HL-60/S4 (cell line): ENCODE measurements around the gene ABCB1.

Experiments
- in situ Hi-C: fragments of 300-500 bp; cut with MboI; formaldehyde crosslinking; loops from 2 replicates; pipeline ENCODE4 v1.14.3; 2022; ENCODE audit warnings: low sequenced_read_pairs

The ABCB1 gene

DNA sequence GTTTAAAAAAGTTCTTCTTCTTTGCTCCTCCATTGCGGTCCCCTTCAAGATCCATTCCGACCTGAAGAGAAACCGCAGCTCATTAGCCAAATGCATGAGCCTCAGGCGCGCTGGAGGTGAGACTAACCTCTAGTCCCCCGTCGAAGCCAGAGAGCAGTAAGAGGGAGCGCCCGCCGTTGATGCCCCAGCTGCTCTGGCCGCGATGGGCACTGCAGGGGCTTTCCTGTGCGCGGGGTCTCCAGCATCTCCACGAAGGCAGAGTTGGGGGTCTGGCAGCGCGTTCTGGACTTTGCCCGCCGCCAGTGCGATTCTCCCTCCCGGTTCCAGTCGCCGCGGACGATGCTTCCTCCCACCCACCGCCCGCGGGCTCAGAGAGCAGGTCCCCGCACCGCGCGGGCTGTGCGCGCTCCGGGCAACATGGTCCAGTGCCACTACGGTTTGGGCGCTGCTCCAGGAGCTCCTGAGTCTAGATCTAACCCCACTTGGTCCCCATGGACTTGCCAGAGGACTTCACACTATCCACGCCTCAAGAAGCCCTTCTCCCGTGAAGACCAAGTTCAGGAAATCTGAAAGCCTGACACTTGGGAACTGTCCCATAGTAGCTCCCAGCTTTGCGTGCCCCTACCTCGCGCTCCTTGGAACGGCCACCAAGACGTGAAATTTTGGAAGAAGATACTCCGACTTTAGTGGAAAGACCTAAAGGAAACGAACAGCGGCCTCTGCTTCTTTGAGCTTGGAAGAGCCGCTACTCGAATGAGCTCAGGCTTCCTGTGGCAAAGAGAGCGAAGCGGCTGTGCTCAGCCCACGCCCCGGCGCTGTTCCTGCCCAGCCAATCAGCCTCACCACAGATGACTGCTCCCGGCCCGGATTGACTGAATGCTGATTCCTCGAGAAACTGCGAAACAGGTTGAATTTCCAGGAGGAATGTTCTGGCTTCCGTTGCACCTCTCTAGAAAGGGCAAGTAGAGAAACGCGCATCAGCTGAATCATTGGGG lies at the start of gene ABCB1:
ABCB1 (minus strand) TSS at position 755 of the 995 bp plus-strand sequence; CDS start at position 55, 700 bp downstream.
- in situ Hi-C loops: no loop called here

DNA sequence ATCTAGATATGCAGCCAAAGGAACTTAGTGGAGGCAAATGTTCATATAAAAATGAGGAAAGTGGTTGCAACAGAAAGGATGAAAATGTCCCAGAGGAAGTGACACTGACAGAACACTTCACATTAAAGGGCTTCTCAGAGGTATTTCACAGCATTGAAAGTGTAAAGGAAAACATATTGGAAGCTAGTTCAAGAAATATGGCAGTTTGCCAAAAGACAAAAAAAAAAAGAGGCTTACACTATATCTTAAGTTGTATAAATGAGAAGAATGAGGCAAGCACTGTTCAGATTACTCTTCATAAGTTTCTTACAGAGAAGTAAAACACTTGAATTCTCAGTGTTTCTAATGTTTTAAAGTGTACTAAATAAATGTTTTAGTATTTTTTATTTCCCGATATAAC lies 47.6 kb upstream of the ABCB1 start:
- in situ Hi-C loops: no loop called here

DNA sequence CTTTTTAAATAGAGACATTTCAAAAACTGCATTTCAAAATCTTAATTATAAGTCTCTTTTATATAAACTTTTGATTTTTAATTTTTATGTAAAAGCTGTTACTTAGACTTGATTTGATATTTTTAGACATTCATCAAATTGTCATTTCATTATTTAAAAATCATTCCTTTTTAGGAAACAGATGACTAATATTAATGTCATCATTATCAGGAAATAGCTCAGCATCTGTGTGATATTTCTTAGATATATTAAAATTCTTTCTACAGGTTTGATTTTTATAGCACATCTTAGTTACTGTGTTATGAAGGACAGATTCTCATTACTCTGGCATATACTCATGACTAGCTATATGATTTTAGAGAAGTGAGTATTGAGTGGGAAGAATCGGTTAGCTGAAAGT lies 44.8 kb upstream of the ABCB1 start:
- in situ Hi-C loops: no loop called here

DNA sequence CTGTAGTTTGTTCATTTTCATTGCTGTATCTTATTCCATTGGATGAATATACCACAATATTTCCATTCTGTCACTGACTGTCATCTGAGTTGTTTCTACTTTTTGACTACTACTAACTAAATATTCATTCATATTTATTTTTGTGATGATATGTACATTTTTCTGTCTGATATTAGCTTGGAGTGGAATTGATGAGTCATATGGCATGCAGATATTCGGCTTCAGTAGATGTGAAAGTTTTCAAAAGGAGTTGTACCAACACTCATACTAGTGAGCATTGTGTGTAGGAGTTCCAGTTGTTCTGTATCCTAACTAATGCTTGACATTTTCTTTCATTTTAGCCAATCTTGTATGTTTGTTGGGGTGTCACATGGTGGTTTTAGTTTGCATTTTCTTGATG lies 35.2 kb upstream of the ABCB1 start:
- in situ Hi-C loops: no loop called here

DNA sequence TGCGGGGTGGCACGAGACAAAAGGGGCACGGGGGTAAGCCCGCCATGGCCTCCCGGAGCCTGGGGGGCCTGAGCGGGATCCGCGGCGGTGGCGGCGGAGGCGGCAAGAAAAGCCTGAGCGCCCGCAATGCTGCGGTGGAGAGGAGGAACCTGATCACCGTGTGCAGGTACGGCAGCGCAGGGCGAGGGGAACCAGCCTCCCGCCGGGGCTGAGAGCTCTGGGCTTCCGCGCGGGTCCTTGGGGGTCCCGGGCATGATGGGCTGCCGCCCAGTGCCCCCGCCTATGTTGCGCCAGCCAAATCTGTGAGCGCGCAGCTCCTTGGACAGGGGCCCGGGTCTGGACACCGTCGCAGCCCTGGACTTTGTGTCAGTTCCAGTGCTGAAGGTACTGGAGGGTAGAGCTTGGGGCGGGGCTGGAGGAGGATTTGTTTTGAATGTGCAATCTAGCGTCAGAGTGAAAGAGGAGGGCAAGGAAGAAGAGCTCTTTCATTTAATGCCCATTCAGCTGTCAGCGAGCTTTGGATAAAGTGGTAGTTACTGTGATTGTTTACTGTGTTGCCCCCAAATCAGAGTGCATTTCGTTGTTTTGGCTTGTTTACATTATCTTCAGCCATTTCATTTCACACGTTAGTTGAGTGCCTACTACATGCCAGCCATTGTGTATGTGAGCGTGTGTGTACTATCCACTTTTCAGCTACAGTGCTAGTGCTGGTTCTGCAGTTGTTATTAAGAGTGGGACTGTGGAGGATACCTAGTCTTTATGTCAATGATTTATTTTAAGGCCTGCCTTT lies 28.3 kb upstream of the ABCB1 start:
- in situ Hi-C loops: no loop called here

DNA sequence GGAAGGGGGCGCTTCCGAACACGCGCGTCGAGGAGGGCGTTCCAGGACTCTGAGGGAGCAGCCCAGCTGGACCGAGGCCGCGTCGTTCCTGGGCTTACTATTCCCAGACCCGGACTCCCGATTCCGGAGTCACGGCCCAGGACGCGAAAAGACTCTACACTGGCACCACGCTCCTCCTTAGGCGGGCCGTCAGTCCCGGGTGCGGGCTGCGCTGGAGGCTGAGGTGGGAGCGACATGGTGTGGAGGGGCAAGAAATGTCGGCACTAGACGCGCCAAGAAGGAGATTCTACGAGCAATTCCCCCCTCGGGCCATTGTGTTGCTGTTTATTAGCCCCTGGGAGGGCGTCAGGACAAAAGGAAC lies 26.9 kb upstream of the ABCB1 start:
- in situ Hi-C loops: no loop called here

DNA sequence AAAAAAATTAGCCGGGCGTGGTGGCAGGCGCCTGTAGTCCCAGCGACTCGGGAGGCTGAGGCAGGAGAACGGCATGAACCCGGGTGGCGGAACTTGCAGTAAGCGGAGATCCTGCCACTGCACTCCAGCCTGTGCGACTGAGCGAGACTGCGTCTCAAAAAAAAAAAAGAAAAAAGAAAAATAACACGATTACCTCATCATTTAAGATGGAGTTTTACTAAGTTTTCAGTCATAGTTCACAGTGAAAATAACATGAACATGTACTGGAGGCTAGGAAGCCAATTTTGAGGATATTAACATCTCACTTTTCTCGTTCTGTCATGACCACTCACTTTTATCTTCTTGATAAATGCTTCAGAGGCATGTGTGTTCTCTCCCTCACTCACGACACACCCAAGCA lies 24.4 kb upstream of the ABCB1 start:
- in situ Hi-C loops: no loop called here

DNA sequence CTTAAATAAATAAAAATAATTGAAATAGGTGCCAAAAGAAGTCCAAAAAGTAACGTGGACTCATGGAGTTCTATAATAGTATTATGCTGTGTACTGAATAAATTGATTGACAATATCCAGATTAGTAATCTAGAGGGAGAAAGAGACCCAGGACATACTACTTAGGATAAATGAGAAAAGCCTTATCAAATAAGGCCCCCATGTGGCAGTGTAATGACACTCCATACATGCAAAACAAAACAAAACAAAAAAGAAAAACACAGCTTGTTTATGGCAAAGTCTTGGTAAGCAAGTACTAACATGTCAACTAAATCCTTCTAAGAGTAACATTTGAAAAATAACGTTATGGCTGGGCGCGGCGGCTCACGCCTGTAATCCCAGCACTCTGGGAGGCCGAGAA lies 23.9 kb upstream of the ABCB1 start:
- in situ Hi-C loops: no loop called here

DNA sequence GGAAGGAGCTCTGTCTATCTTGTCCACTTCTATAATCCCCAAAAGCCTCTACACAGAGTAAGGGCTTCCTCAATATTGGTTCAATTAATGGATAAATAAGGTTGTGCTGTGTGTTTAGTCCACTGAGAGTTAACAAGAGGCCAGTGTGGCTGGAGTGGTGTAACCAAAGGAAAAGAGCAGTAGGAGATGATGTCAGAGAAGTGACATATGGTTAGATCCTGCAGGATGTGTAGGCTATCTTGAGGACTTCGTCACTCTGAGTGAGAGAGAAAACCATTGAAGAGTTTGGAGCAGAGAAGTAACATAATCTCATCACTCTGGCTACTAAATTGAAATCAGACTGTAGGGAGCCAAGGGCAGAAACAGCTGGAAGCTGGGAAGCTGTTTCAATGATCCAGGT lies 14.5 kb upstream of the ABCB1 start:
- in situ Hi-C loops: no loop called here

DNA sequence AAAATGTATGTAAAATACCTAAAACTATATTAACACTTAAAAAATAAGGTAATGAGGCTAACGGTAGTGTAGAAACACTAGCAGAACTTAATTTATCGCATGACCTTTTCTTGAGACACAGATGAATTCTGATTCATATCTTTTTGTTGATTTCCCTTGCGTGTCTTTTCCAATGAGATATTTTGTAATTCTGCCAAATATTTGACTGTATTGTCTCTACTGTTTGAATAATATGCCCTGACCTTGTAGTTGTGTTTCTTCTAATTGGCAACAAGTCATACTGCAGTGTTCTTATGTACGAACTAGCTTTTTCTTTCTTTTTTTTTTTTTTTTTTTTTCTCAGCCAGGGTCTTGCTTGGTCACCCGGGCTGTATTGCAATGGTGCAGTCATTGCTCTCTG lies 9.2 kb upstream of the ABCB1 start:
- in situ Hi-C loops: no loop called here

DNA sequence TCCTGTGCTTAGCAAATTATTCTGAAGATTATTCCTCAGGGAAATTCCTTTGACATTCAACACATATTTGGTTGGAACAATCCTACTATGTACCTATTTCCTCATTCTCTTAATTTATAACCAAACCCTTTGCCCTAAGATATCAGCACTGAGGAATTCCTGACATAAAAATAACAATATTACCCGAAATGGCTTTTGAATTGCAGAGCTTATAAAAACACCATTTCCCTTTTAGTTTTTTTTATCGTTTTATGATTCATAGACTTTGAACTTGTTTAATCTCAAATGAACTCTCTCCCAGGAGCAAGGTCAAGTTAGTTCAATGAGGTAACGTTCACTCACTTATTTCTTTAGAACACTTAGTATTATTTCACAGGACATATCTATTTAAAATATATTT lies 7.7 kb upstream of the ABCB1 start:
- in situ Hi-C loops: no loop called here

DNA sequence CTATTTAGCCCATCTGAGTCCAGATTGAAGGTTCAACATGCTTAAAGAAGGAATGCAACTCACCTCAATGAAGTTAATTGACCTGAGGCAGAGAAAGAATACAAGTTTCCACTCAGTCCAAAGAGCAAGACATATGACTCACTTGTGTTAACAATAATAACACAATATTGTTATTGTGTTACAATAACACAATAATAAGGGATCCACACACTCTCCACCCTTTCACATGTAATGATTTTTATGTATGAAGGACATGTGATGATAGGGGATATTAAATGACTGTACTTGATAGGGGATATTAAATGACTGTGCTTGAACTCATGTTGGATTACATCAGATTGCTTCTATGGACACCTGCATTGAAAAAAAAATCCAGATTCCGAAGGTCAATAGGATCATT lies 3.6 kb upstream of the ABCB1 start:
- in situ Hi-C loops: no loop called here

DNA sequence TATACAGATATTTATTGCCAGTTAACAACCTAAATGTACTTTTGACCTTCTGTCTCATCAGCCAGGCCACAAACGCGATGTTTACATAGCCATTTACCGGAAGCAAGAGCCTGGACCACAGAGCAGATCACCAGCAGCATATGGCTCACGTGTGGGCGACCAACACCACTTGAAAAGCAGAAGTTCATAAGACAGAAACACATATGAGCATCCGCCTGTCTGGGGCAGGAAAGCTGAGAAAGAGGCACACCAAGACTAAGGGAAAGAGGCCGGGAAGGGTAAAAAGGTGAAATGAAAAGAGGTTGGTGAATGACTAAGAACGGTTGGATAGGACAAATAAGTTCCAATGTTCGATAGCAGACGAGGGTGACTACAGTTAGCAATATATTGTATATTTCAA lies 1.3 kb downstream of the ABCB1 start:
- in situ Hi-C loops: no loop called here

DNA sequence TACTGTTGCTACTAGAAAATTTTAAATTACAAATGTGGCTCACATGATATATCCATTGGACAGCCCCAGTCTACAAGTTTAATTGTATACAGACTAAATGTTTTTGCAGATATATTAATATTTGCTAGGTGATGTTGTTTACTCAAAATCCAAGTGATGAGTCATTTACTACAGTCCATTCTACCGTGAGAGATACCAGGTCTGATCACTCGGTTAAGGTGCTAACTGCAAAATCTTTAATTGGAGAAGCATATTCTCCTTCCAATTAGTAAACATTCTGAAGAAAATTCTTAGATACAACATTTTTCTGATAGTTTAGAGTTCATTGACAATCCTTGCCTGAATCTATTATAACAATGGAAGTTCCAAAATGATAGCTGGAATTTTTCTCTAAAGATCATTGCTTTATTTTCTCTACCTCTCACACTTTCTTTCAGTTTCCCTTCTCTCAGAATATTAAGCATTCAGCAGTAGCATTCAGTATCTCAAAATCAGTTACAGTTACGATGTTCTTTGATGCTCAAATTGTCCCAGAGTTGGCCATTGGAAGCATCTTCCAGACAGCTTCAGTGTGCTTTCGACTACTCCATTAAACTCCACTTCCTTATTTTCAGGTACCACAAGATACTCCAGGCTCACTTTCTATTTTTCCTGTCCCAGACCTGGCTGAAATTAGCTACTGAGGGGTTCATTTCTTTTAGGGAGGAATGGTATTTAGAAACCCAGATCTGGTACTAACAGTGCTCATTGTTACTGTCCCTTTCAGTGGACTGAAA lies 2.3 kb downstream of the ABCB1 start:
- in situ Hi-C loops: no loop called here

DNA sequence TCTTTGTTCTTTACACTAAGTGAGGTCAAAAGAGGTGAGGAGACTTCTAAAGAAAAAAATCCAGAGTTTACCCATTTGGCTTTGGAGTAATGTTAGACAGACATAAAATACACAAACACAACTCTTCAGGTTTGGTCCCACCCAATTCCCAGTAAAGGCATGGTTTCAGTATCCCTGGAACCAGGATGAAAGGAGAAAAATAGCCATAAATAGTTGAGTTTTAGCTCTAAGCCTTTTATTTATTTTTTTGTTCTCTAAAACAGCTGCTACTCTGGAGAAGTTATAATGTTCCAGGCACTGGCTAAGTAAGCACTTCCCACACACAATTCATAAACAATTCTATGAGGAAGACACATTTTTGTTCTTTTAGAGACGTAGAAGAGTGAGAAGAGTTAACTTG lies 4.0 kb downstream of the ABCB1 start:
- in situ Hi-C loops: no loop called here

DNA sequence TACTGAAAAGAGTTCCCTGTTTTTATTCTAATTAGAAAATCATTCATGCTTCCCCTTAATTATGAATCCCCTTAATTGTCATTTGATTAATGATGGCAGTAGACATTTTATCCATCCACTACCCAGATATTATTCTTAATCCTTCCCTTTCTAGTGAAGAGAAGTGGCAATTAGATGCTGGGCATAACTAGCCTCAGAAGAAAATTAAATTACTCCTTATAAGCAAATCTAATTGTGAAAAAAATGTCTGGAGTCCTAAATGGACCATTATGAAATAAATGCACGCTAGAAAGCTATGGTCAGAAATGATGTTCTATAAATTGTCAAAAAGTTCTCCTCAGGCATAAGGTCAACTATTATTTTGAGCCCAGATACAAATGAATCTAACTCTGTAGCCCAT lies 4.5 kb downstream of the ABCB1 start:
- in situ Hi-C loops: no loop called here

DNA sequence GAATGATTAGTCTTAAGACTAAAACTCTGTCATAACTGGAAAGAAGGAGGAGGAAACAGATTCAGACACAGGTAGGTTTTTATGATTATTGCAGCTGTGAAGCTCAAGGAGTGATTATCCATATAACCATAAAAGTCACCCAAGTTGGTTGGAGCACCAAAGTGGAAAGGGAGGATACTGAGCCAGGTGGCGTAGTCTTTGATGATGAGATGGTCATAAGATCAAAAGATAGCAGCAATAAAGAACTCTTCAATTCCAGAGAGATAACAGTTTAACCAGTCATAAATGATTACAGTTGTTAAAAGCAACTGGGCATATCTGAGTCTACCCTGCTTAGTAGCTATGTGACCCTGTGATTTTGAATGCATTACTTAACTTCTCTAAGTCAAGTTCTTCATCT lies 8.4 kb downstream of the ABCB1 start:
- in situ Hi-C loops: no loop called here

DNA sequence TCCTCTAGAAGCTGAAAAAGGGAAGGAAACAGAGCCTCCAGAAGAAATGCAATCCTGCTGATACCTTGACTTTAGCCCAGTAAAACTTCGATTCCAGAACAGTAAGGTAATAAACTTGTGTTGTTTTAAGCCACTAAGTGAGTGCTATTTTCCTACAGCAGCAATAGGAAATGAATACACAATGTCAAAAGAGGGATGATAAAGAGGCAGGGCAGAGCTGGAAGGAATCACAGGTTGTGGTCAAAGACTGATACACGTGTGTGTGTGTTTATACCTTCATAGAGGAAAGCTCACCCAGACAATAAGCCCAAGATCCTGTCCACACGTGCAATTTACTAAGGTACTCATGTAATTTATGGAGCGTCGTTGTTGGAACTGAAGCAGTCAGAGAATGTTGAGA lies 9.5 kb downstream of the ABCB1 start:
- in situ Hi-C loops: no loop called here

DNA sequence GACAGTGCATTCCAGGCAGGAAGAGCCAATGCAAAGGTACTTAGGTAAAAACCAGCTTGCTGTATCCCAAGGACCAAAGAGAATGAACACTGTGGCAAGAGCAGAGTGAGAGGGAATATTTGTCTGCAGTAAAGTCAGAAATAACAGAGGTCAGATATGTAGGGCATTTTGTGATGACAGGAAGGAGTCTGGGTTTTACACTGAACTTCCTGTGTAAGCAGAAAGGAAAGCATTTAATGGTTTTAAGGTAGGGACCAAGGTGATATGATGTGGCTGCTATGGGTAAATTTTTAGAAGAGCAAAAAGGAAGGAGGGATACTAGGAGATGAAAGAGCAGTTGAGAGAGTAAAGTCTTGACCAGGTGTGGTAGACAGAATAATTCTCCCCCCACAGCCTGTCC lies 10.1 kb downstream of the ABCB1 start:
- in situ Hi-C loops: no loop called here

DNA sequence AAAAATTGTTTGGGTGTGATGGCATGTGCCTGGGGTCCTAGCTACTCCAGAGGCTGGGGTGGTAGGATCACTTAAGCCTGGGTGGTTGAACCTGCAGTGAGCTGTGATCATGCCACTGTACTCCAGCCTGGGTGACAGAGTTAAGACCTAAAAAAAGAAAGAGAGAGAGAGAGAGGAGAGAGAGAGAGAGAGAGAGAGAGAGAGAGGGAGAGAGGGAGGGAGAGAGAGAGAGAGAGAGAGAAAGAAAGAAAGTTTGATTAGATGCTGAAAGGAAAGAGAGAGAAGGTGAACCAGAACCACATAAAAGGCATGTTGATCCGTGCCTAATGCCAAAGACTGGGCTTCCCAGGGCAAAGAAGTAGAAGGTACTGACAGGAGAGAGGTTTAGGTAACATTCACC lies 11.1 kb downstream of the ABCB1 start:
- in situ Hi-C loops: no loop called here

DNA sequence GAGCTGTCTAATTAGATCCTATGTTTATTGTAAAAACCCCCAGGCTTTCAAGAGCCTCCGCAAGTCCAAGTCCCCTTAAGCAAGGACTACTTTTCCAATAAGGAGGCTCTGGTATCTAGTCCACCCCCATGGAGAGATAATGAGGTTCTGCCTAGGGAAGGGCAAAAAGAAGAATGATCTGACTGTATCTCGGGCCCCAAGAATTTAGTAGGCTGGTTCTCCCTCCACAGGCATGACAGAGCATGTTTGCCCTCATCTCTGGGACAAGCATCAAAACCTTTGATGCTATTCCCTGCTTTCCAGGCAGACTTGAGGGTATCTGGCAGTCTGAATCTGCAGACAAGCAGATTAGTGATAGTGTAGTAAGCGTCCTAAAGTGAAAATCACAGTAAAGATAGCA lies 19.0 kb downstream of the ABCB1 start:
- in situ Hi-C loops: no loop called here
